GM11168 (cell line): Measurements from ENCODE around the gene GPR32.

Source experiments
- in situ Hi-C: fragments of 300-500 bp; cut with MboI; formaldehyde crosslinking; loops from one replicate; pipeline ENCODE4 v1.12.0; 2022; ENCODE audit warnings: low sequenced_read_pairs; ENCODE audit not compliant: unreplicated experiment

Gene GPR32

DNA sequence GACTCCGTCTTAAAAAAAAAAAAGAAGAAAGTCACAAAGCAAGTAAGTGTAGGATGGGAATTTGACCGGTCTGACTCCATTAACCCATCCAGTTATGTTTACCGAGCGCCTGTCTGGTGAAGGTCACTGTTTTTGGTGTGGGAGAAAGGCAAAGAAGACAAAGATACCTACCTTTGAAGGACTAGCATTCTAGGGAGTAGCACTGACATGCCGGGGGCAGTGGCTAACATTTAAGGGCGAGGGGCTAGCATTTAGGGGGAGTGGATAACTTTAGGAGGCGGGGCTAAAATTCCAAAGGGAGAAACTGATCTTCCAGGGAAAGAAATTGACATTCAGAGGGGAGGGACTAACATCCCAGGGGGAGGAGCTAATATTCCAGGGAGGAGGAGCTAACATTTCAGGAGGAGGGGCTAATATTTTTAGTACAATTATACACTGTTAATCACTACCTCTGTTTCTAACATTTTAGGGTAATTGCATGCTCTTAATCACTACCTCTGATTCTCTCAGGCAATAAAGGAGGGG is 8.7 kb downstream of the GPR32 start:
- in situ Hi-C loops: loop anchor here (25.0 kb wide), 1 partner anchor 417 kb away; the partner anchor contains the start of gene NAPSA

DNA sequence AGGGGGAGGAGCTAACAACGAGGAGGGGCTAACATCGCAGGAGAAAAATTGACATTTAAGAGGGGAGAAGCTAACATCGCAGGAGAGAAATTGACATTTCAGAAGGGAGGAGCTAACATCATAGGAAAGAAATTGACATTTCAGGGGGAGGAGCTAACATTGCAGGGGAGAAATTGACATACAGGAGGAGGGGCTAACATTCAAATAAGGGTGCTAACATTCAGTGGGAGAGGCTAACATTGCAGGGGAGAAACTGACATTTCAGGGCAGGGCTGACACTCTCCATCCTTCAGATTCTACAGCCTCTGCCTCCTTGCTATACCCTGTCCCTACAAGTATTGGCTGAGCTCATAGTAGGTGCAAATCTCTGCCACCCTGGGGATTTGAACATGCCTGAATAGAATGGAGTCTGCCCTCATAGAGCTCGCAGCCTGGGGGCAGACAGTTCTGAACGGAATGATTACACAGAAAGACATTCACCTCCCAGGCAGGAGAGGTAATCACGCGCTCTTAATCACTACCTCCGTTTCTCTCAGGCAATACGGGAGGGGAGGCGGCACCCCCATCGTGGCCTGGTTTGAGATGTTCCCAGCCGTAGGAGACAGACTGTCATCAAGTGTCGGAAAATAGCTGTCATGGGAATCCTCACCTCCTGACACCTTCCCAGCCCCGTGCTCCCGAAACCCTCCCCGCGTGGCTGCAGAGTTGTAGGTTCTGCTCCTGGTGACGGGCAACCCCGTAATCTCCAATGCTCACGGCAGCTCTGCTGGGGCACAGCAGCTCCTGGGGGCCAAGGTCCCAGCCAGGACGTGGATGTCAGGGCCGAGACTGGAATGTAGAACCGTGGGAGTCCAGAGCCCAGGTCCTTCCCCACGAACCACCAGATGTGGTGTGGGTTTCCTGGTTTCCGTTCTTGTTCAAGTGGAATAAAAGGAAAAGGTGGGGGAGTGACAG is 9.5 kb downstream of the GPR32 start:
- in situ Hi-C loops: loop anchor here (10.0 to 25.0 kb wide), 2 partner anchors 245 to 417 kb away; partner anchors contain the start of gene NAPSA

DNA sequence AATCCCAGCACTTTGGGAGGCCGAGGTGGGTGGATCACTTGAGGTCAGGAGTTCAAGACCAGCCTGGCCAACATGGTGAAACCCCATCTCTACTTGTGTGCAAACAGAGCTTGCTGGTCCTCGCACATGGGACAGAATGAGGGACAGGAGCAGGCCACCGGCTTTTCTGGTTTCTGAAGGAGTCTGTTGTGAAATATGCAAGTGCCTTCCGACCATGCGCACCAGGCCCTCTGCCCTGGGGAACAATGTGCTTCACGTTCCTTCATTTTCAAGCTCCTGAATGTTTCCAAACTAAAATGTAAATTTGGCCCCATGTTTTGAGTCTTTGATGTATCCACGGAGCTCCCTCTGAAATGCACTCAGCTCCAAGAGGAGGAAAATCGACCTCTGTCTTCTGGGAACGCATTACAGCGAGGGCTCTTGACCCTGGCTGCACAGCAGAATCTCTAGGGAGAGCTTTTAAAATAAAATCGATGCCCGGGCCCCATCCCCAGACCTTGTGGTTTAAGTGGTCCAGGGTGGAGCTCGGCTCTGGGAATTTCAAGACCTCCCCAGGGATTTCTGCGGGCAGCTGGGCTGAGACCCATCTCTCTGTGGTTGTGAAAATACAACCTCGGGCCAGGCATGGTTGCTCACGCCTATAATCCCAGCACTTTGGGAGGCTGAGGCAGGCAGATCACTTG is 10.6 kb downstream of the GPR32 start:
- in situ Hi-C loops: loop anchor here (10.0 to 25.0 kb wide), 2 partner anchors 246 to 419 kb away; partner anchors contain the start of gene NAPSA

DNA sequence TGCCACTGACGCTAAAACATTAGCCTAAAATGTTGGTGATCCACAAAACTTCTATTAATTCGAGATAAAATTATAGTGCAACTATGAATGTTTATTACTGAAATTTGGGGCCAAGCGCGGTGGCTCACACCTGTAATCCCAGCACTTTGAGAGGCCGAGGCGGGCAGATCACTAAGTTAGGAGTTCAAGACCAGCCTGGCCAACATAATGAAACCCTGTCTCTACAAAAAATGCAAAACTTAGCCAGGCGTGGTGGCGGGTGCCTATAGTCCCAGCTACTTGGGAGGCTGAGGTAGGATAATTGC is 13.5 kb downstream of the GPR32 start:
- in situ Hi-C loops: loop anchor here (10.0 to 25.0 kb wide), 2 partner anchors 249 to 421 kb away; partner anchors contain the start of gene NAPSA

DNA sequence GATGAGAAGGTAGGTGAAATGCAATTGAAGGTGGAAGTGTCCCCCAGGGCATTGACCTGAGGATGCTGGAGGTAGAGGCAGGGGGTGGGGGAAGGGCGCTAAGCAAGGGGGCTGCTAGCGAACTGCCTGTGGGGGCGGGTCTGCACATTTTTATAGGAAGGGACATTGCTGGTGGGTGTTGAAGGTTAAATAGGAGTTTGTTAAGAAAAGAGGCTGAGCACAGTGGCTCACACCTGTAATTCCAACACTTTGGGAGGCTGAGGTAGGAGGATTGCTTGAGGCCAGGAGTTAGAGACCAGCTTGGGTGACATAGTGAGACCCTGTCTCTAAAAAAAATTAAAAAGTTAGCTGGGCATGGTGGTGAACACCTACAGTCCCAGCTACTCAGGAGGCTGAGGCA is 14.4 kb downstream of the GPR32 start:
- in situ Hi-C loops: loop anchor here (10.0 to 25.0 kb wide), 2 partner anchors 250 to 422 kb away; partner anchors contain the start of gene NAPSA

DNA sequence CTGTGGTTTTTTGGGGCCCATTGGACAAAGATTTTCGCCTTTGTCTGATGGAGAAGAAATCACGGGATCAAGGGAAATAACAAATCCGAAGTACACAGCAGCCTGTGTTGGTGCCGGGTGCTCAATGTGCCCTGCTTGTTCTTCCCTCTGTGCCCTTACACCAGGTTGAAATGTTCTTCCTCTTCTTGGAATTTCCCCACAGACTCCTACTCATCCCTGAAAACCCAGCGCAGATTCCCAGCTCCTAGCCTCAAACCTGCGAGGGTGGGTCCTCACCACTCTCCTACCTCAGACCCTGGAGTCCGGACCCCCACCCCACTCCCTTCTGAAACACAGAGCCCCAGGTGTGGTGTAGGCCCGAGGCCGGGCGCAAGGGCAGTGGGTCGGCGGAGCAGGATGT is 15.1 kb downstream of the GPR32 start:
- in situ Hi-C loops: loop anchor here (10.0 to 25.0 kb wide), 2 partner anchors 251 to 423 kb away; partner anchors contain the start of gene NAPSA

DNA sequence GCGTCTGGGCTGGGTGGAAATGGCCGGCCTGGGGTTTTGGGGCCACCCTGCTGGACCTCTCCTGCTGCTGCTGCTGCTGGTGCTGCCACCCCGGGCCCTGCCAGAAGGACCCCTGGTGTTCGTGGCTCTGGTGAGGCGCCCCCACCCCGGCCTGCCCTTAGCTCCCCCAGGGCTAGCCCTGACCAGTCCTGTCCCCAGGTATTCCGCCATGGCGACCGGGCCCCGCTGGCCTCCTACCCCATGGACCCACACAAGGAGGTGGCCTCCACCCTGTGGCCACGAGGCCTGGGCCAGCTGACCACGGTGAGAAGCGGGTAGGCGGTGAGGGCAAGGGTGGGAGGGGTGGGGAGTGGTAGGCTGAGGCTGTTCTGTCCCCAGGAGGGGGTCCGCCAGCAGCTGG is 20.1 kb downstream of the GPR32 start, which contains the start of gene ACP4:
Gene ACP4, plus strand, starts transcription at position 20 of the 400 bp plus-strand sequence. Its CDS starts 0 bp downstream, at position 20.
- in situ Hi-C loops: loop anchor here (25.0 kb wide), 1 partner anchor 428 kb away; the partner anchor contains the start of gene NAPSA

DNA sequence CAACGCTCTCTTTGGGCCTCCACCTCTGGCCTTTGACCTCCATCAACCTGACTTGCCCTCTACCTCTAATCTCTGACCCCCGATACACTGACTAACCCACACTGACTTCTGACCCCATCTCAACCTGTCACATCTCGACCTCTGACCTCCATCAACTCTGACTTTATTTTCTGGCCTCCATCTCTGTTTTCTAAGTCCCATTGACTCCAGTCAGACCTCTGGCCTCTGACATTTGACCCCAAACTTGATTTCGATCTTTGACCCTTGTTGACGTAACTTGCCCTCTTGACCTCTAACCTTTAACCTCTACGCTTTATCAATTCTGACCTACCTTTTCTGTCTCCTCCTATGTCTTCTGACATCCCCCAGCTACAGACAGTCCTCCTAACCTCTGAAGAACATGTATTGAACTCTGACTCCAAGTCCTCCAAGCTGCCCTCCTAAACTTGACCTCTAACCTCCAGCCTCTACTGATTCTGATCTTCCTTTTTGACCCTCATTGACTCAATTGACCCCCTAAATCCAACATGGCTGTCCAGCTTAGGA is 20.7 kb downstream of the GPR32 start:
- in situ Hi-C loops: loop anchor here (25.0 kb wide), 1 partner anchor 429 kb away; the partner anchor contains the start of gene NAPSA

DNA sequence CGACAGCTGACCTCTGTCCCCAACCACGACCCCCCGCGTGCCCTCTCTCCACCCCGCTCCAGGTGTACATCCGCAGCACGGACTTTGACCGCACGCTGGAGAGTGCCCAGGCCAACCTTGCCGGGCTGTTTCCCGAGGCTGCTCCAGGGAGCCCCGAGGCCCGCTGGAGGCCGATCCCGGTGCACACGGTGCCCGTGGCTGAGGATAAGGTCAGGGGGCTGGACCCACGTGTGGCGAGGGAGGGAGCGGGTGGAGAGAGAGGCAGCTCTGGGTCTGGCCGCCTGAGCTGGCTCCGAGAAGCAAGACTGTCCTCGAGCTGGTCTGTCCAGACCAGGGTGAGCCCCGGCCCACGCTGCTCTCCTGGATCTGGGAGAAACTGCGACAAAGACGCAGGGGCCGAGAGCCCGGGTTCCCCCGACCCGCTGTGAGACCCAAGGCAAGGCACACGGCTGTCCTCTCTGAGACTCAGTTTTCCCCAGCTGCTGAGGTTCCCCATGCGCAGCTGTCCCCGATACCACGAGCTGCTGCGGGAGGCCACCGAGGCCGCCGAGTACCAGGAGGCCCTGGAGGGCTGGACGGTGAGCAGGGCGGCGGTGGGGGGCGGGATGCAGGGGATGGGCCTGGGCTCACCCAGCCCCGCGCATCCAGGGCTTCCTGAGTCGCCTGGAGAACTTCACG is 21.5 kb downstream of the GPR32 start:
- in situ Hi-C loops: loop anchor here (25.0 kb wide), 1 partner anchor 429 kb away; the partner anchor contains the start of gene NAPSA

DNA sequence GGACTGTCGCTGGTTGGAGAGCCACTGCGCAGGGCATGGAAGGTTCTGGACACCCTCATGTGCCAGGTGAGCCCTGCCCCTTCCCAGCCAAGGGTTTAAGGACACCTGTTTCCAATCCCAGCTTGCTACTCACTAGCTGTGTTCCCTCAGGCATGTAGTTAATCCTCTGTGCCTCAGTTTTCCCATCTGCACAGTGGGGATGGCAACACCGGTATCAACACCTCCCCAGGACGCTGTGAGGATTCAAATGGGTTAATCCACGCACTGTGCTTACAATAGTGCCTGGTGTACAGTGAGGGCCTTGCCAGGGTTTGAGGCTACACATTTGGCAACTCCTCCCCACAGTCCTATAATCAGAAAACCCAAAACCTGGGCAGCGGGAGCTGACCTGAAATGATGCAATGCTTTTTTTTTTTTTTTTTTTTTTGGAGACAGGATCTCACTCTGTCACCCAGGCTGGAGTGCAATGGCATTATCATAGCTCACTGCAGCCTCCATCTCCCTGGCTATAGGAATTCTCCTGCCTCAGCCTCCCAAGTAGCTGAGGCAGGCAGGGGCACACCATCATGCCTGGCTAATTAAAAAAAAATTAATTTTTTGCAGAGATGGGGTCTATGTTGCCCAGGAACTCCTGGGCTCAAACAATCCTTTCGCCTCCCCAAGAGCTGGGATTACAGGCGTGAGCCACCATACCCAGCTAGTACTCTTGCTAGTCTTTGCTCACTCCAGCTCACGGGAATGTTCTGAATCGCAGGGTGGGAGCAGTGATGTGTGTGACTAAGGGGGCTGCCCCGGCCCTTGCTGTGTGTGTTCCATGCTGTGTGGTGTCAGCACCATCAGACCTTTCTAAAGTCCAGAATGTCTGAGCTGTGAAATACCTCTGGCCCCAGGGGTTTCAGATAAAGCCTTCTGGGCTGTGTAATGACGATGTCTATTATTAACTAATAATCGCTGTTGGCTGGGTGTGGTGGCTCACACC is 22.3 kb downstream of the GPR32 start:
- in situ Hi-C loops: loop anchor here (25.0 kb wide), 1 partner anchor 430 kb away; the partner anchor contains the start of gene NAPSA

DNA sequence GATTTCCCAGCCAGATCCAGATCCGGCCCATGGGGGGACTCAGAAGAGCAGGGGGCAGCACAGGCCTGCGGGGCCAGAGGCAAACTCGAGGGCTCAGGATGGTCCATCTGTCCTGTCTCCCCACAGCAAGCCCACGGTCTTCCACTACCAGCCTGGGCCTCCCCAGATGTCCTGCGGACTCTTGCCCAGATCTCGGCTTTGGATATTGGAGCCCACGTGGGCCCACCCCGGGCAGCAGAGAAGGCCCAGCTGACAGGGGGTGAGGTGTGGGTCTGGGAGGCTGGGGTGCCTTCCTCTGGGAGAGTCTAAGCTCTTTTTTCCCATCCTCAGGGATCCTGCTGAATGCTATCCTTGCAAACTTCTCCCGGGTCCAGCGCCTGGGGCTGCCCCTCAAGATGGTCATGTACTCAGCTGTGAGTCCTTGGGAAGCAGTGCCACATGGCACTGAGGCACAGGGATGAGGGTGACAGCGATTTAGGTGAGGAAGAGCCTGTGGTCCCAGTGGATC is 23.3 kb downstream of the GPR32 start:
- in situ Hi-C loops: loop anchor here (25.0 kb wide), 1 partner anchor 431 kb away; the partner anchor contains the start of gene NAPSA

DNA sequence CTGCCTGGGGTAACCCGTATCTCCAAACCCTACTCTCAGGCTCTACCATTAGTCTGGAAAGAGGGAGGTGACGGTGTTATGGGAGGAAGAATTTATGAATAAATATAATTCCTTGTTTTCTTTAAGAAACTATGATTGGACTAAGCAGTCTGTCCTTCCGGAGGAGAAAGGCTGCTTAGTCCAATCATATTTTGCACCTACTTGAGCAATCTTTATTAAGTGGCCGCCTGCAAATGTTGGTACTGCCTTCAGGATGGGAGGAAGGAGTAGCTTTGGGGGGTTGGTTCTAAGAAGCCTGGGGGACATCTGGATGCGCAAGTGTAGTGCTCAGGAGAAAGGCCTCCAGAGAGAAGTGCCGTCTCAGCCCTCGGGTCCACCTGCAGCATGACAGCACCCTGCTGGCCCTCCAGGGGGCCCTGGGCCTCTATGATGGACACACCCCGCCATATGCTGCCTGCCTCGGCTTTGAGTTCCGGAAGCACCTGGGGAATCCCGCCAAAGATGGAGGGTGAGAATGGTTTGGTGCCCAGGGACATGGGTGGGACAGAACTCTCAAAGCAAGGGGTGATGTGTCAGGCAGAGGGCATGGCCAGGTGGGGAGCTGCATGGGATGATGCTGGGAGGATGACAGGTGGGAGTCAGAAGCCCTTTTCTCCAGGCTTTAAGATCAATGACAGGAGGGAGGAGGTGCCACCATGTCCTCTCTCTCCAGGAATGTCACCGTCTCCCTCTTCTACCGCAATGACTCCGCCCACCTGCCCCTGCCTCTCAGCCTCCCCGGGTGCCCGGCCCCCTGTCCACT is 24.0 kb downstream of the GPR32 start:
- in situ Hi-C loops: loop anchor here (25.0 kb wide), 1 partner anchor 432 kb away; the partner anchor contains the start of gene NAPSA

DNA sequence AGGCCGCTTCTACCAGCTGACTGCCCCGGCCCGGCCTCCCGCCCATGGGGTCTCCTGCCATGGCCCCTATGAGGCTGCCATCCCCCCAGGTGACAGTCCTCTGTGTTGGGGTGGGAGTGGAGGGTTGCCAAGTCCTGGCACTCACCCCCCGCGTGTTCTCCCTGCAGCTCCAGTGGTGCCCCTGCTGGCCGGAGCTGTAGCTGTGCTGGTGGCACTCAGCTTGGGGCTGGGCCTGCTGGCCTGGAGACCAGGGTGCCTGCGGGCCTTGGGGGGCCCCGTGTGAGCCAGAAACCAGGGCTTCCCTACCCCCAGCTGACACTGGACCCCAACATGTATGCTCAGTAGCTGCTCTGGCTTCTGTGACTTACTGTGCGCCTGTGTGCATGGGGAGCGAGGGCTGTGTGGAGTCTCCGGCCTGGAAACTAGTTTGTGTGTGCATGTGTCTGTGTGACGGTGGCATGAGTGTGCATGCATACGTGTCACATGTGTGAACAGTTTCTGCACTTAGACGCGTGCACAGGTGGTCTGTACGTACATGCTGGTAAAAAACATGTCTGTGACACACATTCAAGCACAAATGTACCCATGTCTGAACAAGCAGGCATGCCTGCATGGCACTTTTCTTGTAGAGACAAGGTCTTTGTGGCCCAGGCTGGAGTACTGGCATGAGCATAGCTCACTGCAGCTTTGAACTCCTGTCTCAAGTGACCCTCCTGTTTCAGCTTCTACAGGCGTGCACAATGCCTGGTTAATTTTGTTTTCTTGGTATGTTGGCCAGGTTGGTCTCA is 24.8 kb downstream of the GPR32 start:
- in situ Hi-C loops: loop anchor here (25.0 kb wide), 1 partner anchor 433 kb away; the partner anchor contains the start of gene NAPSA

DNA sequence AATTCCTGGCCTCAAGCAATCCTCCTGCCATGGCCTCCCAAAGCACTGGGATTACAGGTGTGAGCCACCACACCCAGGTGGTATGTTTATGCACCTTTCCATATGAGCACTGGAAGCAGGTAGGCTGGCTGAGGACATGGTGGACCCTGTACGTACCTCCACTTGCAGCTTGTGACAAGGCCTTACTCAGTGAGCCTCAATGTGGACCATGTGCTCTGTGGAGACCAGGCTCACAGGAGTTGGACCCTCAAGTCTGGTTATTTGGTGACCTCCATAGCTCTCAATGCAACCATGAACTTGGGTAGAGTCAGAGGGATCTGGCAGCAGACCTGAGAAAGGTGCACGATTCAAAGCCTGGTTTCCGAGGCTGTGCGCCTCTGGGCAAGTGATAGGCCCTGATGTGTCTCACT is 25.4 kb downstream of the GPR32 start:
- in situ Hi-C loops: loop anchor here (25.0 kb wide), 1 partner anchor 433 kb away; the partner anchor contains the start of gene NAPSA

DNA sequence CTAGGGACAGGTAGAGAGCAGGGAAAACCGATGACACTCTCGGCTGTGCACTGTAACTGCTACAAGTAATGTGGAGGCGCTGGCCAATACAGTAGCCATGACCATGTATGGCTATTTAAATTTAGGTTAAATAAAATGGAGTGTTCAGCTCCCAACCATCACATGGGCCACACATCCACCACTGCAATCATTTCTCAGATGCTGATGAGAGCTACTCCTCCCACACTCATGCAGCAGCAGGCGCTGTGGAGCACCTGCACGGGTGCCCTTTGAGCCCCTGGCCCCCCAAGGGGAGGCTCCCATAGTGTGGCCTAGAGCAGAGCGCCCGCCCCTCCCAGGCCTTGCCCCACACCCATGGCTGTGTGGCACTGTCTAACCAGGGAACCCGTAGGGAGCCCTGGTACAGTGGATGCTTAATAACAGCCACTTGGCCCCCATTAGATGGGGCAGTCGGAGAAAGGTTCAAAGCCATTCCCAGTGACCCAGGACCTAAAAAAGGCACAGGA is 25.9 kb downstream of the GPR32 start:
- in situ Hi-C loops: loop anchor here (25.0 kb wide), 1 partner anchor 434 kb away; the partner anchor contains the start of gene NAPSA
